Mucosa of stomach (tissue), 1 donor: ENCODE results near the gene FFAR2.
"Not testable (repeated sequence)": the region's sequence is repeated elsewhere in the genome, so short reads cannot be mapped to it uniquely, and the experiment has no call there.

ENCODE experiments used
- H3K27me3 ChIP-seq: one replicate; pipeline ENCODE4 v1.7.0; 2013; ENCODE audit warnings: mild to moderate bottlenecking, low read length; ENCODE audit not compliant: control insufficient read depth, insufficient read depth
- H3K36me3 ChIP-seq: one replicate; pipeline ENCODE4 v1.7.0; 2013; ENCODE audit warnings: low read length; ENCODE audit not compliant: control insufficient read depth, insufficient read depth
- H3K4me1 ChIP-seq: one replicate; pipeline ENCODE4 v1.7.0; 2013; ENCODE audit warnings: mild to moderate bottlenecking, low read length; ENCODE audit not compliant: control insufficient read depth, insufficient read depth
- H3K4me3 ChIP-seq: one replicate; pipeline ENCODE4 v1.7.0; 2013; ENCODE audit warnings: low read length
- H3K9ac ChIP-seq: one replicate; pipeline ENCODE4 v1.7.0; 2013; ENCODE audit warnings: mild to moderate bottlenecking, low read length, moderate library complexity
- H3K9me3 ChIP-seq: one replicate; pipeline ENCODE4 v1.7.0; 2013; ENCODE audit warnings: mild to moderate bottlenecking, low read length, moderate library complexity; ENCODE audit not compliant: control insufficient read depth
- donor health status: Pancreatic carcinoma.

Gene FFAR2

GRCh38 chr19:35461060-35461459 is 13.0 kb downstream of the FFAR2 start:
- H3K9ac ChIP-seq, result no peak overlapping the region
- no peaks in the 10 kb centered on the region for H3K9me3 ChIP-seq
- no peaks in the 10 kb centered on the region for H3K27me3 ChIP-seq
- no peaks in the 10 kb centered on the region for H3K36me3 ChIP-seq
- peaks cover 23% of the 10 kb centered on the region for H3K4me1 ChIP-seq
- H3K4me3 ChIP-seq, result no peak overlapping the region

- H3K36me3 ChIP-seq, H3K9ac ChIP-seq, H3K9me3 ChIP-seq, H3K27me3 ChIP-seq, H3K4me3 ChIP-seq: not testable (repeated sequence)
- H3K4me1 ChIP-seq, result peaks cover 23% of the 10 kb centered on the region
These were observed 13.7 kb downstream of the FFAR2 start for GRCh38 chr19:35461788-35462187.

GRCh38 chr19:35462476-35462953 is 14.5 kb downstream of the FFAR2 start:
- peaks cover 23% of the 10 kb centered on the region for H3K4me1 ChIP-seq
- H3K9ac ChIP-seq, result no peak overlapping the region
- H3K27me3 ChIP-seq, result no peaks in the 10 kb centered on the region
- H3K4me3 ChIP-seq, result no peak overlapping the region
- H3K9me3 ChIP-seq, result no peaks in the 10 kb centered on the region
- H3K36me3 ChIP-seq, result no peaks in the 10 kb centered on the region

GRCh38 chr19:35462956-35463355 is 14.9 kb downstream of the FFAR2 start:
- not testable (repeated sequence) for H3K36me3 ChIP-seq, H3K4me3 ChIP-seq, H3K9me3 ChIP-seq, H3K9ac ChIP-seq, H3K27me3 ChIP-seq
- H3K4me1 ChIP-seq, result peaks cover 20% of the 10 kb centered on the region

- Histone ChIP-seq H3K9me3 (no peaks in the 10 kb centered on the region), H3K27me3 (no peaks in the 10 kb centered on the region), H3K9ac (no peak overlapping the region), H3K36me3 (no peaks in the 10 kb centered on the region), H3K4me1 (no peaks in the 10 kb centered on the region), H3K4me3 (no peak overlapping the region)
These were observed 18.2 kb downstream of the FFAR2 start for GRCh38 chr19:35466259-35466658.

- Histone ChIP-seq H3K36me3 (no peaks in the 10 kb centered on the region), H3K27me3 (no peaks in the 10 kb centered on the region), H3K4me3 (no peak overlapping the region), H3K9ac (no peak overlapping the region), H3K4me1 (no peaks in the 10 kb centered on the region), H3K9me3 (no peaks in the 10 kb centered on the region)
These were observed 20.6 kb downstream of the FFAR2 start for GRCh38 chr19:35468637-35469036.

- H3K9ac ChIP-seq, result no peak overlapping the region
- H3K36me3 ChIP-seq, result no peaks in the 10 kb centered on the region
- no peaks in the 10 kb centered on the region for H3K4me1 ChIP-seq
- H3K27me3 ChIP-seq, result no peaks in the 10 kb centered on the region
- no peak overlapping the region for H3K4me3 ChIP-seq
- H3K9me3 ChIP-seq, result no peaks in the 10 kb centered on the region
These were observed 22.1 kb downstream of the FFAR2 start for GRCh38 chr19:35470128-35470527.

GRCh38 chr19:35471075-35471474 is 23.0 kb downstream of the FFAR2 start:
- not testable (repeated sequence) for H3K4me1 ChIP-seq, H3K9me3 ChIP-seq, H3K27me3 ChIP-seq, H3K9ac ChIP-seq, H3K4me3 ChIP-seq, H3K36me3 ChIP-seq

GRCh38 chr19:35471946-35472345 is 23.9 kb downstream of the FFAR2 start:
- no peaks in the 10 kb centered on the region for H3K9me3 ChIP-seq

GRCh38 chr19:35474104-35474503 is 26.0 kb downstream of the FFAR2 start:
- no peaks in the 10 kb centered on the region for H3K36me3 ChIP-seq
- no peak overlapping the region for H3K4me3 ChIP-seq
- H3K9ac ChIP-seq, result no peak overlapping the region
- no peaks in the 10 kb centered on the region for H3K27me3 ChIP-seq
- no peaks in the 10 kb centered on the region for H3K9me3 ChIP-seq
- H3K4me1 ChIP-seq, result no peaks in the 10 kb centered on the region

More at GRCh38 chr19:35471946-35472345, 23.9 kb downstream of the FFAR2 start:
- H3K4me3 ChIP-seq, result no peak overlapping the region
- H3K9ac ChIP-seq, result no peak overlapping the region
- H3K27me3 ChIP-seq, result no peaks in the 10 kb centered on the region
- no peaks in the 10 kb centered on the region for H3K36me3 ChIP-seq
- no peaks in the 10 kb centered on the region for H3K4me1 ChIP-seq

- H3K4me1 ChIP-seq, H3K9me3 ChIP-seq, H3K9ac ChIP-seq, H3K36me3 ChIP-seq, H3K4me3 ChIP-seq, H3K27me3 ChIP-seq: not testable (repeated sequence)
These were observed 26.5 kb downstream of the FFAR2 start for GRCh38 chr19:35474594-35474993.

- H3K9me3 ChIP-seq, result no peaks in the 10 kb centered on the region
- no peaks in the 10 kb centered on the region for H3K4me1 ChIP-seq
- no peak overlapping the region for H3K4me3 ChIP-seq
- no peaks in the 10 kb centered on the region for H3K36me3 ChIP-seq
- H3K27me3 ChIP-seq, result no peaks in the 10 kb centered on the region
- H3K9ac ChIP-seq, result no peak overlapping the region
These were observed 28.1 kb downstream of the FFAR2 start for GRCh38 chr19:35476149-35476548.
